Vagina (tissue), 2 donors: ENCODE data around the gene TMEM212.

ENCODE experiments used
- CTCF ChIP-seq, 3 experiments: fragments of 450-650 bp in 2 of 3; fragments of 200-600 bp in 1 of 3; sonication (generic) in 1 of 3; IDR thresholded peaks; one replicate each; pipeline ENCODE4 v1.5.1; 2017 to 2019; ENCODE audit warnings: antibody characterized with exemption in 3 of 3, mild to moderate bottlenecking in 2 of 3, moderate library complexity in 2 of 3
- POLR2A ChIP-seq, 2 donors: fragments of 450-650 bp; IDR thresholded peaks; one replicate each; pipeline ENCODE4 v1.6.1; 2017; ENCODE audit warnings: antibody characterized with exemption in 2 of 2, mild to moderate bottlenecking in 2 of 2, moderate library complexity in 2 of 2
- POLR2AphosphoS5 ChIP-seq, 2 donors: sonication (generic); formaldehyde crosslinking; IDR thresholded peaks; one replicate each; pipeline ENCODE4 v1.9.0; 2017; ENCODE audit warnings: antibody characterized with exemption in 2 of 2, mild to moderate bottlenecking in 2 of 2, low read depth in 1 of 2; ENCODE audit not compliant: insufficient read depth in 1 of 2

- TF ChIP-seq POLR2AphosphoS5 (IDR thresholded peaks at IDR 0.05; ENCODE audit: insufficient read depth in 1 of 2, low read depth in 1 of 2) (no peak), CTCF (IDR thresholded peaks at IDR 0.05) (no peak), POLR2A (IDR thresholded peaks at IDR 0.05) (peak in 1 of 2 donors; percentile 39)
These were observed 32.4 kb upstream of the TMEM212 start for GRCh38 chr3:171810629-171811294.
